K562 (cell line): ENCODE data around the gene MARK2. TPM values are rescaled to one million over a fixed set of nuclear protein-coding genes. Genes with fewer than 3 reads are reported as not detected.

Source experiments
- CXXC5 ChIP-seq: fragments of 250-450 bp; sonication (Bioruptor Pico); IDR thresholded peaks from 2 replicates; pipeline ENCODE4 v1.8.0; 2022; ENCODE audit warnings: inconsistent platforms, mild to moderate bottlenecking, moderate library complexity
- FOXK1 ChIP-seq: sonication (generic); formaldehyde crosslinking; IDR thresholded peaks from 2 replicates; pipeline ENCODE4 v1.8.0; 2022; ENCODE audit warnings: missing genetic modification reagents, mild to moderate bottlenecking, borderline replicate concordance
- KLF1 ChIP-seq: fragments of 450-650 bp; IDR thresholded peaks from 2 replicates; pipeline ENCODE4 v1.6.1; 2016; ENCODE audit warnings: missing genetic modification characterization, missing compliant biosample characterization
- NONO ChIP-seq, 2 experiments: fragments of 200-400 bp in 1 of 2; fragments of 450-650 bp in 1 of 2; formaldehyde crosslinking in 1 of 2; IDR thresholded peaks; 2 replicates each; pipeline ENCODE4 v1.6.1; 2017; ENCODE audit warnings: low read depth in 2 of 2, mild to moderate bottlenecking in 2 of 2, moderate library complexity in 2 of 2, low read length in 1 of 2
- NUFIP1 ChIP-seq: fragments of 450-650 bp; IDR thresholded peaks from 2 replicates; pipeline ENCODE4 v1.6.1; 2018; ENCODE audit not compliant: partially characterized antibody
- PHF20 ChIP-seq: fragments of 450-650 bp; IDR thresholded peaks from 2 replicates; pipeline ENCODE4 v1.6.1; 2018; ENCODE audit not compliant: partially characterized antibody
- POLR3A ChIP-seq: IDR thresholded peaks from 2 replicates; pipeline ENCODE4 v1.6.1; 2011; ENCODE audit warnings: borderline replicate concordance, mild to moderate bottlenecking, moderate library complexity; ENCODE audit not compliant: insufficient read length, insufficient read depth; ENCODE audit errors: extremely low read depth
- POU5F1 ChIP-seq: fragments of 150-350 bp; IDR thresholded peaks from 2 replicates; pipeline ENCODE4 v1.6.1; 2014; ENCODE audit warnings: borderline replicate concordance, low read length, low read depth, mild to moderate bottlenecking; ENCODE audit not compliant: partially characterized antibody
- PTBP1 ChIP-seq: fragments of 200-400 bp; formaldehyde crosslinking; IDR thresholded peaks from 2 replicates; pipeline ENCODE4 v1.6.1; 2017; ENCODE audit warnings: low read depth, low read length
- ZNF644 ChIP-seq: fragments of 200-800 bp; sonication (Bioruptor generic); IDR thresholded peaks from 2 replicates; pipeline ENCODE4 v1.6.1; 2016; ENCODE audit warnings: low read depth, missing genetic modification characterization, missing compliant biosample characterization
- ZNF785 ChIP-seq: fragments of 250-450 bp; sonication (Bioruptor Pico); IDR thresholded peaks from 2 replicates; pipeline ENCODE4 v1.4.0; 2020; ENCODE audit warnings: mild to moderate bottlenecking
- polyA plus RNA-seq, 8 experiments: library from polyadenylated mRNA; depleted of rRNA in 4 of 8; stranded (reverse) in 5 of 8; unstranded in 3 of 8; fragments of >200 nt; fragmentation: Nextera tagmentation in 2 of 8; fragmentation: Illumina TruSeq in 1 of 8; extraction: Ambion mirVana in 2 of 8; extraction: Trizol in 1 of 8; gene quantifications; 2 replicates each; pipeline versions ENCODE4 v1.2.1 to v1.2.3, GENCODE V29; 2011 to 2014; ENCODE audit warnings: inconsistent platforms in 1 of 8, missing spikeins in 1 of 8
- total RNA-seq, 7 experiments: library from RNA; depleted of rRNA in 6 of 7; stranded (reverse); fragments of >200 nt in 6 of 7; fragmentation: Illumina TruSeq in 2 of 7; extraction: Trizol in 2 of 7; gene quantifications; 2 replicates each; pipeline versions ENCODE4 v1.2.1 to v1.2.3, GENCODE V29; 2011 to 2021; ENCODE audit warnings: low replicate concordance in 1 of 7
- TF ChIP-seq, protein P1 (sequence below), 2 experiments: fragments of 450-650 bp in 1 of 2; sonication (generic) in 1 of 2; formaldehyde crosslinking in 1 of 2; IDR thresholded peaks; 2 replicates each; pipeline versions ENCODE4 v1.7.1 to v1.9.0; 2016 to 2022; ENCODE audit warnings: inconsistent platforms in 1 of 2, mild to moderate bottlenecking in 1 of 2, missing genetic modification reagents in 1 of 2
- TF ChIP-seq, protein P2 (sequence below): sonication (generic); formaldehyde crosslinking; IDR thresholded peaks from 2 replicates; pipeline ENCODE4 v1.8.0; 2022; ENCODE audit warnings: missing genetic modification reagents, mild to moderate bottlenecking, borderline replicate concordance
- TF ChIP-seq, protein P3 (sequence below): fragments of 450-650 bp; formaldehyde crosslinking; IDR thresholded peaks from 2 replicates; pipeline ENCODE4 v1.4.0; 2022; ENCODE audit warnings: mild to moderate bottlenecking, moderate library complexity
- TF ChIP-seq, protein P4 (sequence below): fragments of 250-450 bp; sonication (Bioruptor Pico); IDR thresholded peaks from 2 replicates; pipeline ENCODE4 v1.5.0; 2022; ENCODE audit warnings: mild to moderate bottlenecking

The MARK2 gene
- total and polyA plus RNA-seq, 9 of the 15 experiments (the other 6 are each of a cell fraction or from before 2014, with no cell fraction given): 0.32 to 43.5 (median 15.1) TPM

DNA sequence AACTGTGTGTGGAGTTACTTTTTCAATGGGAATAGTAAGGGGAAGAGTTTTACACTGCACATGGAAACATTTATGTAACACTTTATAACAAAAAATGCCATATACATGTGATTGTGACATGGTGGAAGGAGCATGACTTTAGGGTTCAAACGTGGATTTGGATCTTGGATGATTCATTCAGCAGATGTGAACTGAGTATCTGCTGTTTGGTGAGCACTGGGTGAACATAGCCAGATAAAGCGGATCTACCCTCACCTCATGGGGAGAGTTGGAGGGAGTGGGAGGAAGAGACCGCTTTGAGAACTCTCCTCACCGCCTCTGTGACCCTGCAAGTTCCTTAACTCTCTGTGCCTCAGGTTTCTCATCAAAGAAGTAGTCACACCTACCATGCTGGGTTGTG is 103.0 kb downstream of the MARK2 start (continued):
- TF ChIP-seq, protein P1, sequence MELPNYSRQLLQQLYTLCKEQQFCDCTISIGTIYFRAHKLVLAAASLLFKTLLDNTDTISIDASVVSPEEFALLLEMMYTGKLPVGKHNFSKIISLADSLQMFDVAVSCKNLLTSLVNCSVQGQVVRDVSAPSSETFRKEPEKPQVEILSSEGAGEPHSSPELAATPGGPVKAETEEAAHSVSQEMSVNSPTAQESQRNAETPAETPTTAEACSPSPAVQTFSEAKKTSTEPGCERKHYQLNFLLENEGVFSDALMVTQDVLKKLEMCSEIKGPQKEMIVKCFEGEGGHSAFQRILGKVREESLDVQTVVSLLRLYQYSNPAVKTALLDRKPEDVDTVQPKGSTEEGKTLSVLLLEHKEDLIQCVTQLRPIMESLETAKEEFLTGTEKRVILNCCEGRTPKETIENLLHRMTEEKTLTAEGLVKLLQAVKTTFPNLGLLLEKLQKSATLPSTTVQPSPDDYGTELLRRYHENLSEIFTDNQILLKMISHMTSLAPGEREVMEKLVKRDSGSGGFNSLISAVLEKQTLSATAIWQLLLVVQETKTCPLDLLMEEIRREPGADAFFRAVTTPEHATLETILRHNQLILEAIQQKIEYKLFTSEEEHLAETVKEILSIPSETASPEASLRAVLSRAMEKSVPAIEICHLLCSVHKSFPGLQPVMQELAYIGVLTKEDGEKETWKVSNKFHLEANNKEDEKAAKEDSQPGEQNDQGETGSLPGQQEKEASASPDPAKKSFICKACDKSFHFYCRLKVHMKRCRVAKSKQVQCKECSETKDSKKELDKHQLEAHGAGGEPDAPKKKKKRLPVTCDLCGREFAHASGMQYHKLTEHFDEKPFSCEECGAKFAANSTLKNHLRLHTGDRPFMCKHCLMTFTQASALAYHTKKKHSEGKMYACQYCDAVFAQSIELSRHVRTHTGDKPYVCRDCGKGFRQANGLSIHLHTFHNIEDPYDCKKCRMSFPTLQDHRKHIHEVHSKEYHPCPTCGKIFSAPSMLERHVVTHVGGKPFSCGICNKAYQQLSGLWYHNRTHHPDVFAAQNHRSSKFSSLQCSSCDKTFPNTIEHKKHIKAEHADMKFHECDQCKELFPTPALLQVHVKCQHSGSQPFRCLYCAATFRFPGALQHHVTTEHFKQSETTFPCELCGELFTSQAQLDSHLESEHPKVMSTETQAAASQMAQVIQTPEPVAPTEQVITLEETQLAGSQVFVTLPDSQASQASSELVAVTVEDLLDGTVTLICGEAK (IDR thresholded peaks at IDR 0.05): no peak
- TF ChIP-seq, protein P1 (CRISPR knock-in tag; IDR thresholded peaks at IDR 0.05): no peak
- TF ChIP-seq NONO (IDR thresholded peaks at IDR 0.05; ENCODE audit: low read depth in 2 of 2, low read length in 1 of 2) (no peak), KLF1 (no peak), ZNF644 (tag) (no peak), FOXK1 (CRISPR knock-in tag) (no peak), PHF20 (no peak), ZNF785 (no peak), CXXC5 (CRISPR knock-in tag) (no peak), PTBP1 (no peak), NUFIP1 (no peak), POLR3A (no peak), POU5F1 (no peak)
- TF ChIP-seq, protein P2, sequence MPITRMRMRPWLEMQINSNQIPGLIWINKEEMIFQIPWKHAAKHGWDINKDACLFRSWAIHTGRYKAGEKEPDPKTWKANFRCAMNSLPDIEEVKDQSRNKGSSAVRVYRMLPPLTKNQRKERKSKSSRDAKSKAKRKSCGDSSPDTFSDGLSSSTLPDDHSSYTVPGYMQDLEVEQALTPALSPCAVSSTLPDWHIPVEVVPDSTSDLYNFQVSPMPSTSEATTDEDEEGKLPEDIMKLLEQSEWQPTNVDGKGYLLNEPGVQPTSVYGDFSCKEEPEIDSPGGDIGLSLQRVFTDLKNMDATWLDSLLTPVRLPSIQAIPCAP (CRISPR knock-in tag): no peak
- TF ChIP-seq, protein P3, sequence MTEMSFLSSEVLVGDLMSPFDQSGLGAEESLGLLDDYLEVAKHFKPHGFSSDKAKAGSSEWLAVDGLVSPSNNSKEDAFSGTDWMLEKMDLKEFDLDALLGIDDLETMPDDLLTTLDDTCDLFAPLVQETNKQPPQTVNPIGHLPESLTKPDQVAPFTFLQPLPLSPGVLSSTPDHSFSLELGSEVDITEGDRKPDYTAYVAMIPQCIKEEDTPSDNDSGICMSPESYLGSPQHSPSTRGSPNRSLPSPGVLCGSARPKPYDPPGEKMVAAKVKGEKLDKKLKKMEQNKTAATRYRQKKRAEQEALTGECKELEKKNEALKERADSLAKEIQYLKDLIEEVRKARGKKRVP (CRISPR knock-in tag): no peak
- TF ChIP-seq, protein P4, sequence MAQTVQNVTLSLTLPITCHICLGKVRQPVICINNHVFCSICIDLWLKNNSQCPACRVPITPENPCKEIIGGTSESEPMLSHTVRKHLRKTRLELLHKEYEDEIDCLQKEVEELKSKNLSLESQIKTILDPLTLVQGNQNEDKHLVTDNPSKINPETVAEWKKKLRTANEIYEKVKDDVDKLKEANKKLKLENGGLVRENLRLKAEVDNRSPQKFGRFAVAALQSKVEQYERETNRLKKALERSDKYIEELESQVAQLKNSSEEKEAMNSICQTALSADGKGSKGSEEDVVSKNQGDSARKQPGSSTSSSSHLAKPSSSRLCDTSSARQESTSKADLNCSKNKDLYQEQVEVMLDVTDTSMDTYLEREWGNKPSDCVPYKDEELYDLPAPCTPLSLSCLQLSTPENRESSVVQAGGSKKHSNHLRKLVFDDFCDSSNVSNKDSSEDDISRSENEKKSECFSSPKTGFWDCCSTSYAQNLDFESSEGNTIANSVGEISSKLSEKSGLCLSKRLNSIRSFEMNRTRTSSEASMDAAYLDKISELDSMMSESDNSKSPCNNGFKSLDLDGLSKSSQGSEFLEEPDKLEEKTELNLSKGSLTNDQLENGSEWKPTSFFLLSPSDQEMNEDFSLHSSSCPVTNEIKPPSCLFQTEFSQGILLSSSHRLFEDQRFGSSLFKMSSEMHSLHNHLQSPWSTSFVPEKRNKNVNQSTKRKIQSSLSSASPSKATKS (CRISPR knock-in tag): no peak
